ENCODE data around the gene PLAC1. TPM values are rescaled to one million over a fixed set of nuclear protein-coding genes. Genes with fewer than 3 reads are reported as not detected.

Gene PLAC1
- polyA plus RNA-seq, 1 donor: 0.04 TPM

GRCh38 chrX:134671294-134671693 is 13.0 kb upstream of the PLAC1 start:
- no CpG with 5 or more reads among the region's 6 CpGs for WGBS (ENCODE audit: insufficient coverage, low lambda C conversion rate)
- Histone ChIP-seq H3K9me3 (ENCODE audit: control insufficient read depth, low read depth, low read length) (no peaks in the 10 kb centered on the region), H3K4me3 (ENCODE audit: low read length) (no peak overlapping the region), H3K27ac (ENCODE audit: low read length) (no peak overlapping the region), H3K4me1 (ENCODE audit: control insufficient read depth, insufficient read depth, low read length) (no peaks in the 10 kb centered on the region), H3K27me3 (ENCODE audit: control insufficient read depth, insufficient read depth, low read length) (no peaks in the 10 kb centered on the region), H3K36me3 (ENCODE audit: control insufficient read depth, insufficient read depth, low read length) (no peaks in the 10 kb centered on the region)
- DNase-seq: no peak

GRCh38 chrX:134670134-134670924 is 12.1 kb upstream of the PLAC1 start:
- H3K4me3 ChIP-seq (ENCODE audit: low read length): no peak overlapping the region
- H3K9me3 ChIP-seq (ENCODE audit: control insufficient read depth, low read depth, low read length): no peaks in the 10 kb centered on the region
- no peaks in the 10 kb centered on the region for H3K27me3 ChIP-seq (ENCODE audit: control insufficient read depth, insufficient read depth, low read length)
- no peaks in the 10 kb centered on the region for H3K36me3 ChIP-seq (ENCODE audit: control insufficient read depth, insufficient read depth, low read length)
- peak; percentile 6 to 19 for DNase-seq
- no peak overlapping the region for H3K27ac ChIP-seq (ENCODE audit: low read length)
- H3K4me1 ChIP-seq (ENCODE audit: control insufficient read depth, insufficient read depth, low read length): no peaks in the 10 kb centered on the region
- no CpG with 5 or more reads among the region's 1 CpG for WGBS (ENCODE audit: insufficient coverage, low lambda C conversion rate)

DNA sequence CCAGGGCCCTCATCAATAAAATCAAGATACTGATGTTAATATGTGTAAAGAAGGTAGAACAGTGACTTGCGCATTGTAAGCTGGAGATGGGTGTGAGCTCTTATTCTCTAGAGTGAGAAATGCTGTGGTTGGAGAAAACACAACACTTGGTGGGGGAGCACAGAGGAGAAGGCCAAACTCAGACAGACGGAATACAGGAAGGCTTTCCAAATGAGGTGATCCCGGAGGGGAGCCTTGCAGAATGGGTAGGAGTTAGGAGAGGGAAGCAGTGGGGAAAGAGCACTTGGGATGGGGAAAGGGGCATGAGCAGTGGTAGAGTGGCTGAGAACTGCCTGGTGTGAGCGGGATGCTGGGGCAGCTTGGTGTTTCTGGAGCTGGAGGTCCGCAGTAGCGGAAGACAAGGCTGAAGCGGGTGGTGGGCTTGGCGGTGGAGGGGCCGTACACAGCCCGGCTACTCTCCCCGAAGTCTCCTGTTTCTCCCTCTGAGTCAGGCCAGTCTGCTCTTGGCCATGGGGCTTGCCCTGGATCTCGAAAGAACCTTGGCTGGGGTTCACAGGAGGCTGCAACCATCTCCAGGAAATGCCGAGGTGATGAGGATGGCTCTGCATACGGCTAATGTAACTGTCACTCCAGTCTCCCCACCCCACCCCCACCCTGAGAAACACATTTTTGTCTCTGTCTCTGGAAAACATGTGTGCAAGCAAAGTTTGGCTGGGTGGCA is 11.3 kb upstream of the PLAC1 start:
- Histone ChIP-seq H3K4me1 (ENCODE audit: control insufficient read depth, insufficient read depth, low read length) (no peaks in the 10 kb centered on the region), H3K27ac (ENCODE audit: low read length) (no peak overlapping the region), H3K4me3 (ENCODE audit: low read length) (no peak overlapping the region), H3K27me3 (ENCODE audit: control insufficient read depth, insufficient read depth, low read length) (no peaks in the 10 kb centered on the region), H3K36me3 (ENCODE audit: control insufficient read depth, insufficient read depth, low read length) (no peaks in the 10 kb centered on the region), H3K9me3 (ENCODE audit: control insufficient read depth, low read depth, low read length) (no peaks in the 10 kb centered on the region)
- DNase-seq: no peak
- WGBS (ENCODE audit: insufficient coverage, low lambda C conversion rate): no CpG with 5 or more reads among the region's 14 CpGs

- no peak overlapping the region for H3K27ac ChIP-seq (ENCODE audit: low read length)
- no peak overlapping the region for H3K4me3 ChIP-seq (ENCODE audit: low read length)
- no peak for DNase-seq
- no peaks in the 10 kb centered on the region for H3K9me3 ChIP-seq (ENCODE audit: control insufficient read depth, low read depth, low read length)
- no peaks in the 10 kb centered on the region for H3K36me3 ChIP-seq (ENCODE audit: control insufficient read depth, insufficient read depth, low read length)
- WGBS (ENCODE audit: insufficient coverage, low lambda C conversion rate): no CpG with 5 or more reads among the region's 1 CpG
- no peaks in the 10 kb centered on the region for H3K4me1 ChIP-seq (ENCODE audit: control insufficient read depth, insufficient read depth, low read length)
- H3K27me3 ChIP-seq (ENCODE audit: control insufficient read depth, insufficient read depth, low read length): no peaks in the 10 kb centered on the region
Observed at GRCh38 chrX:134664202-134664601, 5.9 kb upstream of the PLAC1 start.

- WGBS (ENCODE audit: insufficient coverage, low lambda C conversion rate): no CpG with 5 or more reads among the region's 4 CpGs
- H3K27ac ChIP-seq (ENCODE audit: low read length): no peak overlapping the region
- H3K36me3 ChIP-seq (ENCODE audit: control insufficient read depth, insufficient read depth, low read length): no peaks in the 10 kb centered on the region
- no peak for DNase-seq
- no peaks in the 10 kb centered on the region for H3K9me3 ChIP-seq (ENCODE audit: control insufficient read depth, low read depth, low read length)
- H3K4me1 ChIP-seq (ENCODE audit: control insufficient read depth, insufficient read depth, low read length): no peaks in the 10 kb centered on the region
- H3K27me3 ChIP-seq (ENCODE audit: control insufficient read depth, insufficient read depth, low read length): no peaks in the 10 kb centered on the region
- no peak overlapping the region for H3K4me3 ChIP-seq (ENCODE audit: low read length)
Observed at GRCh38 chrX:134661295-134661694, 3.0 kb upstream of the PLAC1 start.

DNA sequence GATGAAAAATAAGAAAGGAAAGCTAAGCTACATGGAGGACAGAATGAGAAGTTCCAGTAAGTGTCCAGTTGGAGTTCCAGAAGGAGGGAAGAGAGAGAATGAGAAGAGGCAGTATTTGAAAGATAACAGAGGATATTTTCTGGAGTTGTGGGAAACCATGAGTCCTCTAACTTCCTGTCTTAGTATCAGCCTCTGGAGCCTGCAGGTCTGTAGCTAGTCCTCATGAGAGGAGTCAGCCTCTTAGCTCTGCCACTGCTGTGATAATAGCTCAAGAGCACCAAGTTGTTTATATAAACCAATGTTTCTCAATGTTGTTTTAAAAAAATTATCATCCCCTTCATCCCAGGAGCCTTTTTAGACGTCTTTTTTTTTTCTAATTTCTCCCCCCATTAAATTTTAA is 2.4 kb upstream of the PLAC1 start:
- Histone ChIP-seq H3K4me1 (ENCODE audit: control insufficient read depth, insufficient read depth, low read length) (no peaks in the 10 kb centered on the region), H3K27me3 (ENCODE audit: control insufficient read depth, insufficient read depth, low read length) (no peaks in the 10 kb centered on the region), H3K9me3 (ENCODE audit: control insufficient read depth, low read depth, low read length) (no peaks in the 10 kb centered on the region), H3K4me3 (ENCODE audit: low read length) (no peak overlapping the region), H3K36me3 (ENCODE audit: control insufficient read depth, insufficient read depth, low read length) (no peaks in the 10 kb centered on the region), H3K27ac (ENCODE audit: low read length) (no peak overlapping the region)
- DNase-seq: no peak
- WGBS (ENCODE audit: insufficient coverage, low lambda C conversion rate): no CpG with 5 or more reads among the region's 1 CpG

- H3K4me3 ChIP-seq (ENCODE audit: low read length): no peak overlapping the region
- H3K9me3 ChIP-seq (ENCODE audit: control insufficient read depth, low read depth, low read length): no peaks in the 10 kb centered on the region
- no peaks in the 10 kb centered on the region for H3K36me3 ChIP-seq (ENCODE audit: control insufficient read depth, insufficient read depth, low read length)
- no peaks in the 10 kb centered on the region for H3K4me1 ChIP-seq (ENCODE audit: control insufficient read depth, insufficient read depth, low read length)
- no CpG with 5 or more reads among the region's 1 CpG for WGBS (ENCODE audit: insufficient coverage, low lambda C conversion rate)
- no peak for DNase-seq
- H3K27ac ChIP-seq (ENCODE audit: low read length): no peak overlapping the region
- H3K27me3 ChIP-seq (ENCODE audit: control insufficient read depth, insufficient read depth, low read length): no peaks in the 10 kb centered on the region
Observed at GRCh38 chrX:134659761-134660160, 1.5 kb upstream of the PLAC1 start.

DNA sequence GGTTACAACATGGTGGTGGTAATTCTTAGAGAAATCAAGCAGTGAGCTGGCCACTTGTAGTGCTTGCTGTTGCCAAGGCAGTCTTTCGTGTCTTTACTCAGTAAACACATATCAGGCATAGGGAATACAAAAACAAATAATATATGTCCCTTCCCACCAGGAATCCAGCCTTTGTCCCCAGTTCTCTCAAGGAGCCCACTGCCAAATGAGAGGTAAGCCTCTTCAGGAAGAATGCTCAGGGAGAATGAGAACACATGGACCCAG is 421 bp upstream of the PLAC1 start:
- Histone ChIP-seq H3K9me3 (ENCODE audit: control insufficient read depth, low read depth, low read length) (no peaks in the 10 kb centered on the region), H3K36me3 (ENCODE audit: control insufficient read depth, insufficient read depth, low read length) (no peaks in the 10 kb centered on the region), H3K4me3 (ENCODE audit: low read length) (no peak overlapping the region), H3K27ac (ENCODE audit: low read length) (no peak overlapping the region), H3K4me1 (ENCODE audit: control insufficient read depth, insufficient read depth, low read length) (no peaks in the 10 kb centered on the region), H3K27me3 (ENCODE audit: control insufficient read depth, insufficient read depth, low read length) (no peaks in the 10 kb centered on the region)
- DNase-seq: no peak
- no CpG with 5 or more reads among the region's 1 CpG for WGBS (ENCODE audit: insufficient coverage, low lambda C conversion rate)

- no peak for DNase-seq
- WGBS (ENCODE audit: insufficient coverage, low lambda C conversion rate): no CpG with 5 or more reads among the region's 3 CpGs
- no peaks in the 10 kb centered on the region for H3K36me3 ChIP-seq (ENCODE audit: control insufficient read depth, insufficient read depth, low read length)
- H3K27me3 ChIP-seq (ENCODE audit: control insufficient read depth, insufficient read depth, low read length): no peaks in the 10 kb centered on the region
- H3K9me3 ChIP-seq (ENCODE audit: control insufficient read depth, low read depth, low read length): no peaks in the 10 kb centered on the region
- H3K4me3 ChIP-seq (ENCODE audit: low read length): no peak overlapping the region
- no peak overlapping the region for H3K27ac ChIP-seq (ENCODE audit: low read length)
- no peaks in the 10 kb centered on the region for H3K4me1 ChIP-seq (ENCODE audit: control insufficient read depth, insufficient read depth, low read length)
Observed at GRCh38 chrX:134654398-134655012, 3.8 kb downstream of the PLAC1 start.

DNA sequence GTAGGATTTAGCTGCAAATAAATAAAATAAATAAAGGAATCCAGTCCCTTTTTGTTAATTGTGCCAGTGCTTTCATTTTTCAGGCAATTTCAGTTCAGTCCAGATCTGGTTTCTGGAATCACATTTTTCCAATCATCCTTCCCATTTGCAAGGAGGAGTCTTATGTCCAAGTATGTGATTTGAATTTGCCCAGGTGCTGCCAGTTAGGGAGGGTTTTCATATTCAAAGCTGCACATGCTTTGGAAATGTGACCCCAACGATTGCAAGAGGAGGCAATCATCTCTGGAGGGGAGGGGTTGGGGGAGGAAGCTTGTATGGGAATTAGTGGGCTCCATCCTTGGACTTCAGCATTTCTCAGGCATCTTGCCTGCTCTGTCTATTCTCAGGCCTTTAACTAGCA is 4.4 kb downstream of the PLAC1 start:
- no peaks in the 10 kb centered on the region for H3K36me3 ChIP-seq (ENCODE audit: control insufficient read depth, insufficient read depth, low read length)
- no peak for DNase-seq
- no peak overlapping the region for H3K4me3 ChIP-seq (ENCODE audit: low read length)
- no peaks in the 10 kb centered on the region for H3K9me3 ChIP-seq (ENCODE audit: control insufficient read depth, low read depth, low read length)
- no peak overlapping the region for H3K27ac ChIP-seq (ENCODE audit: low read length)
- no CpG with 5 or more reads among the region's 1 CpG for WGBS (ENCODE audit: insufficient coverage, low lambda C conversion rate)
- H3K27me3 ChIP-seq (ENCODE audit: control insufficient read depth, insufficient read depth, low read length): no peaks in the 10 kb centered on the region
- H3K4me1 ChIP-seq (ENCODE audit: control insufficient read depth, insufficient read depth, low read length): no peaks in the 10 kb centered on the region

Measured in large intestine (tissue), 3 donors.